DOHH2 (cell line): ENCODE measurements around the gene KDM8.

Experiments
- H3F3A ChIP-seq: fragments of 200-600 bp; sonication (generic), shearing (Covaris generic); 2 replicates; pipeline ENCODE4 v1.6.0; 2016; ENCODE audit warnings: antibody characterized with exemption, mild to moderate bottlenecking; ENCODE audit not compliant: control insufficient read depth, insufficient read depth
- H3K27ac ChIP-seq: fragments of 200-600 bp; sonication (generic); 2 replicates; pipeline ENCODE4 v1.5.1; 2014; ENCODE audit warnings: low read depth, mild to moderate bottlenecking, low read length, moderate library complexity
- H3K27me3 ChIP-seq: fragments of 200-600 bp; sonication (generic); 2 replicates; pipeline ENCODE4 v1.6.1; 2014; ENCODE audit warnings: mild to moderate bottlenecking, low read length, mixed read lengths; ENCODE audit not compliant: control insufficient read depth
- H3K36me3 ChIP-seq: fragments of 200-600 bp; sonication (generic); 2 replicates; pipeline ENCODE4 v1.6.1; 2014; ENCODE audit warnings: mild to moderate bottlenecking, low read length, moderate library complexity, mixed read lengths; ENCODE audit not compliant: control insufficient read depth
- H3K4me1 ChIP-seq: fragments of 200-600 bp; sonication (generic); 2 replicates; pipeline ENCODE4 v1.6.1; 2014; ENCODE audit warnings: mild to moderate bottlenecking, low read length, mixed read lengths; ENCODE audit not compliant: control insufficient read depth
- H3K4me2 ChIP-seq: fragments of 200-600 bp; sonication (generic); 2 replicates; pipeline ENCODE4 v1.6.0; 2014; ENCODE audit warnings: mild to moderate bottlenecking, low read length, moderate library complexity
- H3K4me3 ChIP-seq: fragments of 200-600 bp; sonication (generic); 2 replicates; pipeline ENCODE4 v1.5.1; 2014; ENCODE audit warnings: mild to moderate bottlenecking, low read length, mixed read lengths
- H3K79me2 ChIP-seq: fragments of 200-600 bp; sonication (generic); 2 replicates; pipeline ENCODE4 v1.6.1; 2014; ENCODE audit warnings: mild to moderate bottlenecking, low read length, mixed read lengths; ENCODE audit not compliant: control insufficient read depth
- H3K9me2 ChIP-seq: fragments of 200-600 bp; sonication (generic); replicated peaks from 2 replicates; pipeline ENCODE4 v1.6.1; 2014; ENCODE audit warnings: mild to moderate bottlenecking, low read length, mixed read lengths; ENCODE audit not compliant: control insufficient read depth
- H3K9me3 ChIP-seq: fragments of 200-600 bp; sonication (generic); 2 replicates; pipeline ENCODE4 v1.6.1; 2014; ENCODE audit warnings: antibody characterized with exemption, low read length, mixed read lengths; ENCODE audit not compliant: control insufficient read depth, insufficient read depth
- H4K20me1 ChIP-seq: fragments of 200-600 bp; sonication (generic); 2 replicates; pipeline ENCODE4 v1.6.0; 2014; ENCODE audit warnings: low read depth, mild to moderate bottlenecking, antibody characterized with exemption, low read length, moderate library complexity; ENCODE audit not compliant: control insufficient read depth, insufficient read depth
- EZH2phosphoT487 ChIP-seq: fragments of 200-600 bp; sonication (generic); IDR thresholded peaks from 2 replicates; pipeline ENCODE4 v1.6.1; 2017; ENCODE audit warnings: borderline replicate concordance, mild to moderate bottlenecking, antibody characterized with exemption, low read length, moderate library complexity, mixed read lengths
- TF ChIP-seq, protein P1 (sequence below): fragments of 200-600 bp; sonication (generic); IDR thresholded peaks from one replicate; pipeline ENCODE4 v1.5.1; 2014; ENCODE audit warnings: antibody characterized with exemption, mild to moderate bottlenecking, low read depth, low read length; ENCODE audit not compliant: poor library complexity, severe bottlenecking

KDM8 gene

GRCh38 chr16:27239906-27240655, 36.8 kb downstream of the KDM8 start:
- Histone ChIP-seq H3K4me2 (no peak overlapping the region), H3K9me2 (no peaks in the 10 kb centered on the region), H3K4me3 (no peak overlapping the region), H3K9me3 (no peaks in the 10 kb centered on the region), H3K27ac (no peak overlapping the region), H3K79me2 (peaks cover 8% of the 10 kb centered on the region), H4K20me1 (no peaks in the 10 kb centered on the region), H3K27me3 (no peaks in the 10 kb centered on the region), H3F3A (peaks cover 18% of the 10 kb centered on the region), H3K36me3 (peaks cover 3% of the 10 kb centered on the region), H3K4me1 (peaks cover 78% of the 10 kb centered on the region)
- no peak for TF ChIP-seq EZH2phosphoT487

- TF ChIP-seq, protein P1, sequence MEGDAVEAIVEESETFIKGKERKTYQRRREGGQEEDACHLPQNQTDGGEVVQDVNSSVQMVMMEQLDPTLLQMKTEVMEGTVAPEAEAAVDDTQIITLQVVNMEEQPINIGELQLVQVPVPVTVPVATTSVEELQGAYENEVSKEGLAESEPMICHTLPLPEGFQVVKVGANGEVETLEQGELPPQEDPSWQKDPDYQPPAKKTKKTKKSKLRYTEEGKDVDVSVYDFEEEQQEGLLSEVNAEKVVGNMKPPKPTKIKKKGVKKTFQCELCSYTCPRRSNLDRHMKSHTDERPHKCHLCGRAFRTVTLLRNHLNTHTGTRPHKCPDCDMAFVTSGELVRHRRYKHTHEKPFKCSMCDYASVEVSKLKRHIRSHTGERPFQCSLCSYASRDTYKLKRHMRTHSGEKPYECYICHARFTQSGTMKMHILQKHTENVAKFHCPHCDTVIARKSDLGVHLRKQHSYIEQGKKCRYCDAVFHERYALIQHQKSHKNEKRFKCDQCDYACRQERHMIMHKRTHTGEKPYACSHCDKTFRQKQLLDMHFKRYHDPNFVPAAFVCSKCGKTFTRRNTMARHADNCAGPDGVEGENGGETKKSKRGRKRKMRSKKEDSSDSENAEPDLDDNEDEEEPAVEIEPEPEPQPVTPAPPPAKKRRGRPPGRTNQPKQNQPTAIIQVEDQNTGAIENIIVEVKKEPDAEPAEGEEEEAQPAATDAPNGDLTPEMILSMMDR = no peak
- no peak for TF ChIP-seq EZH2phosphoT487
- Histone ChIP-seq H3K4me2 (no peak overlapping the region), H3K79me2 (peaks cover 2% of the 10 kb centered on the region; the same call in 1 of the 2 replicates)
Observed at GRCh38 chr16:27240948-27241531, 37.7 kb downstream of the KDM8 start.

GRCh38 chr16:27241658-27242057, 38.3 kb downstream of the KDM8 start:
- Histone ChIP-seq H3K79me2 (peaks cover 2% of the 10 kb centered on the region; the same call in 1 of the 2 replicates), H3K4me1 (peaks cover 63% of the 10 kb centered on the region), H3K4me2 (no peak overlapping the region), H3K36me3 (no peaks in the 10 kb centered on the region; the same call in 1 of the 2 replicates), H3K9me3 (no peaks in the 10 kb centered on the region), H3K27ac (no peak overlapping the region), H3F3A (peaks cover 15% of the 10 kb centered on the region), H3K4me3 (no peak overlapping the region), H3K9me2 (no peaks in the 10 kb centered on the region), H4K20me1 (no peaks in the 10 kb centered on the region), H3K27me3 (no peaks in the 10 kb centered on the region)
- TF ChIP-seq, protein P1 = no peak
- no peak for TF ChIP-seq EZH2phosphoT487

More at GRCh38 chr16:27240948-27241531, 37.7 kb downstream of the KDM8 start:
- H3K36me3 ChIP-seq = no peaks in the 10 kb centered on the region; the same call in none of the 2 replicates
- H3K4me1 ChIP-seq = peaks cover 69% of the 10 kb centered on the region
- H4K20me1 ChIP-seq = no peaks in the 10 kb centered on the region
- H3F3A ChIP-seq = peaks cover 18% of the 10 kb centered on the region
- H3K9me3 ChIP-seq = no peaks in the 10 kb centered on the region
- H3K9me2 ChIP-seq = no peaks in the 10 kb centered on the region
- no peaks in the 10 kb centered on the region for H3K27me3 ChIP-seq
- H3K4me3 ChIP-seq = no peak overlapping the region
- H3K27ac ChIP-seq = no peak overlapping the region

GRCh38 chr16:27242398-27242797, 39.1 kb downstream of the KDM8 start:
- H3K9me3 ChIP-seq = no peaks in the 10 kb centered on the region
- no peaks in the 10 kb centered on the region for H3K9me2 ChIP-seq
- no peaks in the 10 kb centered on the region for H4K20me1 ChIP-seq
- no peaks in the 10 kb centered on the region; the same call in 1 of the 2 replicates for H3K36me3 ChIP-seq
- peaks cover 62% of the 10 kb centered on the region for H3K4me1 ChIP-seq
- TF ChIP-seq, protein P1 = no peak
- no peak for TF ChIP-seq EZH2phosphoT487
- peaks cover 7% of the 10 kb centered on the region for H3F3A ChIP-seq
- peak overlapping the region; percentile 51 for H3K4me3 ChIP-seq
- peak overlapping the region; percentile 70 for H3K4me2 ChIP-seq
- H3K27ac ChIP-seq = no peak overlapping the region
- no peaks in the 10 kb centered on the region for H3K27me3 ChIP-seq
- H3K79me2 ChIP-seq = peaks cover 2% of the 10 kb centered on the region; the same call in 1 of the 2 replicates
